SK-N-SH treated with all-trans-retinoic acid at 6 μM for 48 hours (cell line): ENCODE measurements around the gene ABLIM1.

Experiments used
- ATAC-seq: fragments of 200-7000 bp; cut with Tn5 transposase; 3 replicates; pipeline ENCODE4 v1.9.1; 2020; ENCODE audit warnings: mild to moderate bottlenecking, moderate library complexity
- CSDC2 ChIP-seq: fragments of 250-450 bp; sonication (Bioruptor Pico); IDR thresholded peaks from 2 replicates; pipeline ENCODE4 v1.5.0; 2020; ENCODE audit warnings: mild to moderate bottlenecking, moderate library complexity
- CSRNP3 ChIP-seq: fragments of 250-450 bp; sonication (Bioruptor Pico); IDR thresholded peaks from 2 replicates; pipeline ENCODE4 v1.5.1; 2021; ENCODE audit warnings: mild to moderate bottlenecking, moderate library complexity
- ESRRG ChIP-seq: fragments of 250-450 bp; sonication (Bioruptor Pico); IDR thresholded peaks from 2 replicates; pipeline ENCODE4 v1.6.1; 2021; ENCODE audit warnings: mild to moderate bottlenecking
- ISL1 ChIP-seq: fragments of 250-450 bp; sonication (Bioruptor Pico); IDR thresholded peaks from 2 replicates; pipeline ENCODE4 v2.1.2; 2022; ENCODE audit warnings: mild to moderate bottlenecking, moderate library complexity
- OSR1 ChIP-seq: fragments of 250-450 bp; sonication (Bioruptor Pico); IDR thresholded peaks from 2 replicates; pipeline ENCODE4 v1.8.0; 2022; ENCODE audit warnings: moderate library complexity, mild to moderate bottlenecking, inconsistent platforms
- POU6F1 ChIP-seq: fragments of 250-450 bp; sonication (Bioruptor Pico); IDR thresholded peaks from 2 replicates; pipeline ENCODE4 v1.8.0; 2021; ENCODE audit warnings: low read depth, mild to moderate bottlenecking, moderate library complexity, borderline replicate concordance
- RARB ChIP-seq: fragments of 250-450 bp; sonication (Bioruptor Pico); IDR thresholded peaks from 2 replicates; pipeline ENCODE4 v1.8.0; 2021; ENCODE audit warnings: mild to moderate bottlenecking, moderate library complexity
- SNAI2 ChIP-seq: fragments of 250-450 bp; sonication (Bioruptor Pico); IDR thresholded peaks from 2 replicates; pipeline ENCODE4 v1.5.0; 2020; ENCODE audit warnings: mild to moderate bottlenecking, moderate library complexity
- TCF4 ChIP-seq: fragments of 250-450 bp; sonication (Bioruptor Pico); IDR thresholded peaks from 2 replicates; pipeline ENCODE4 v1.8.0; 2021; ENCODE audit warnings: mild to moderate bottlenecking, moderate library complexity, borderline replicate concordance
- TSHZ2 ChIP-seq: fragments of 250-450 bp; sonication (Bioruptor Pico); IDR thresholded peaks from 2 replicates; pipeline ENCODE4 v1.5.0; 2020; ENCODE audit warnings: mild to moderate bottlenecking, moderate library complexity
- ZC3H10 ChIP-seq: fragments of 250-450 bp; sonication (Bioruptor Pico); IDR thresholded peaks from 2 replicates; pipeline ENCODE4 v1.5.1; 2021; ENCODE audit warnings: mild to moderate bottlenecking, moderate library complexity
- ZNF565 ChIP-seq: fragments of 450-650 bp; formaldehyde crosslinking; conservative IDR thresholded peaks from 2 replicates; pipeline ENCODE4 v1.5.0; 2020; ENCODE audit warnings: low read depth, mild to moderate bottlenecking, moderate library complexity
- ZNF70 ChIP-seq: fragments of 450-650 bp; formaldehyde crosslinking; IDR thresholded peaks from 2 replicates; pipeline ENCODE4 v1.5.0; 2020; ENCODE audit warnings: mild to moderate bottlenecking, moderate library complexity
- ZNF8 ChIP-seq: fragments of 450-650 bp; formaldehyde crosslinking; IDR thresholded peaks from 2 replicates; pipeline ENCODE4 v1.5.0; 2020; ENCODE audit warnings: mild to moderate bottlenecking, moderate library complexity

The ABLIM1 gene

GRCh38 chr10:114687459-114687858 is 29.4 kb upstream of the ABLIM1 start (continued):
- TF ChIP-seq TCF4 (CRISPR knock-in tag) (peak; percentile 80), CSDC2 (CRISPR knock-in tag) (no peak), TSHZ2 (peak; percentile 83), ZNF8 (CRISPR knock-in tag) (peak; percentile 42; the same call in 1 of the 2 replicates), ISL1 (CRISPR knock-in tag) (peak; percentile 97), CSRNP3 (peak; percentile 39; the same call in 1 of the 2 replicates)

GRCh38 chr10:114686013-114686412 is 27.9 kb upstream of the ABLIM1 start:
- ATAC-seq, result no peak
- TF ChIP-seq ZNF70 (no peak), ISL1 (CRISPR knock-in tag) (no peak), RARB (CRISPR knock-in tag) (no peak), ZNF565 (CRISPR knock-in tag) (no peak), ZNF8 (CRISPR knock-in tag) (no peak)

GRCh38 chr10:114685456-114685855 is 27.4 kb upstream of the ABLIM1 start:
- peak; percentile 40; the same call in 1 of the 2 replicates for TF ChIP-seq TCF4 (CRISPR knock-in tag)
- TF ChIP-seq POU6F1 (CRISPR knock-in tag), result no peak
- peak; percentile 81 for TF ChIP-seq ISL1 (CRISPR knock-in tag)
- TF ChIP-seq TSHZ2, result peak; percentile 83
- TF ChIP-seq OSR1 (CRISPR knock-in tag), result no peak
- TF ChIP-seq CSRNP3, result 0 out of 2 replicates have a peak, but pooled peaks have one; percentile 37
- peak; percentile 66; the same call in 1 of the 2 replicates for TF ChIP-seq ESRRG (CRISPR knock-in tag)
- TF ChIP-seq SNAI2 (CRISPR knock-in tag), result 0 out of 2 replicates have a peak, but pooled peaks have one; percentile 45
- TF ChIP-seq, all 23 proteins: peak for 6
- ATAC-seq, result peak; percentile 11

- peak; percentile 73 for ATAC-seq
- no peak for TF ChIP-seq ZC3H10 (CRISPR knock-in tag)
- peak; percentile 28; the same call in 1 of the 2 replicates for TF ChIP-seq ISL1 (CRISPR knock-in tag)
These were observed 26.7 kb upstream of the ABLIM1 start for GRCh38 chr10:114684822-114685209.
